Caco-2 (cell line): ENCODE data around the gene ZNF2. TPM values are rescaled to one million over a fixed set of nuclear protein-coding genes. Genes with fewer than 3 reads are reported as not detected.

Experiments
- BruUV-seq: library from RNA; stranded (reverse); fragments of 400-500 nt; replicated peaks from 2 replicates; lab custom pipeline; 2021; lab: Mats Ljungman, UMichigan
- CTCF ChIA-PET: fragments of 300-600 bp; sonication (Branson Sonifier 250); formaldehyde crosslinking; loops from one replicate; lab custom pipeline; 2022; ENCODE audit warnings: antibody characterized with exemption; lab: Charles Lee
- POLR2A ChIA-PET: fragments of 300-600 bp; sonication (Branson Sonifier 250); formaldehyde crosslinking; loops from one replicate; lab custom pipeline; 2022; ENCODE audit warnings: antibody characterized with exemption; lab: Charles Lee
- DNase-seq, 2 experiments: peaks; one replicate each; pipeline versions ENCODE4 v3.0.0 to v3.0.0-alpha.2; 2020 to 2022
- H3K27me3 ChIP-seq: replicated peaks from 2 replicates; pipeline ENCODE4 v1.6.0; 2011; ENCODE audit warnings: low read length; ENCODE audit not compliant: control insufficient read depth, insufficient read depth
- H3K36me3 ChIP-seq: 2 replicates; pipeline ENCODE4 v1.5.1; 2011; ENCODE audit warnings: low read length; ENCODE audit not compliant: control insufficient read depth, insufficient read depth
- H3K4me1 ChIP-seq: fragments of 250-450 bp; sonication (Bioruptor Pico); 2 replicates; pipeline ENCODE4 v1.5.1; 2020; ENCODE audit warnings: mild to moderate bottlenecking
- H3K4me3 ChIP-seq: 2 replicates; pipeline ENCODE4 v1.5.1; 2011; ENCODE audit warnings: low read depth, mild to moderate bottlenecking, control low read depth, low read length
- H3K9me3 ChIP-seq: fragments of 250-450 bp; sonication (Bioruptor Pico); 2 replicates; pipeline ENCODE4 v1.5.1; 2020; ENCODE audit warnings: mild to moderate bottlenecking, moderate library complexity
- H3K27ac Mint-ChIP-seq: one replicate; pipeline ENCODE4 v1.8.0; 2022; ENCODE audit warnings: mixed read lengths; ENCODE audit not compliant: unreplicated experiment
- H3K27me3 Mint-ChIP-seq: one replicate; pipeline ENCODE4 v1.8.0; 2022; ENCODE audit warnings: mixed read lengths; ENCODE audit not compliant: insufficient read depth, unreplicated experiment
- H3K36me3 Mint-ChIP-seq: one replicate; pipeline ENCODE4 v1.8.0; 2022; ENCODE audit warnings: mild to moderate bottlenecking, mixed read lengths; ENCODE audit not compliant: insufficient read depth, unreplicated experiment
- H3K4me1 Mint-ChIP-seq: one replicate; pipeline ENCODE4 v1.8.0; 2022; ENCODE audit warnings: low read depth, mixed read lengths; ENCODE audit not compliant: unreplicated experiment
- H3K4me3 Mint-ChIP-seq: one replicate; pipeline ENCODE4 v1.8.0; 2022; ENCODE audit warnings: mild to moderate bottlenecking, moderate library complexity, mixed read lengths; ENCODE audit not compliant: unreplicated experiment
- H3K9me3 Mint-ChIP-seq: one replicate; pipeline ENCODE4 v1.8.0; 2022; ENCODE audit warnings: mixed read lengths; ENCODE audit not compliant: unreplicated experiment
- intact Hi-C: fragments of 100-400 bp; cut with micrococcal nuclease; formaldehyde crosslinking; loops from one replicate; pipeline ENCODE4 v1.10.0; 2022; ENCODE audit not compliant: unreplicated experiment
- total RNA-seq: library from RNA; stranded (reverse); gene quantifications from 2 replicates; pipeline ENCODE4 v1.2.3, GENCODE V29; 2022
- TF ChIP-seq, protein P1 (sequence below), 2 experiments: fragments of 200-600 bp in 1 of 2; IDR thresholded peaks; 1 replicate in 1 of 2; 2 replicates in 1 of 2; pipeline versions ENCODE4 v1.5.1 to v1.8.0; 2011 to 2022; ENCODE audit warnings: antibody characterized with exemption in 1 of 2, control low read depth in 1 of 2, inconsistent platforms in 1 of 2, low read depth in 1 of 2, low read length in 1 of 2, mild to moderate bottlenecking in 1 of 2, moderate library complexity in 1 of 2; ENCODE audit not compliant: insufficient read depth in 1 of 2, severe bottlenecking in 1 of 2, unreplicated experiment in 1 of 2

ZNF2 gene
- total RNA-seq, 1 experiment from 2014 or later: 3.8 TPM

DNA sequence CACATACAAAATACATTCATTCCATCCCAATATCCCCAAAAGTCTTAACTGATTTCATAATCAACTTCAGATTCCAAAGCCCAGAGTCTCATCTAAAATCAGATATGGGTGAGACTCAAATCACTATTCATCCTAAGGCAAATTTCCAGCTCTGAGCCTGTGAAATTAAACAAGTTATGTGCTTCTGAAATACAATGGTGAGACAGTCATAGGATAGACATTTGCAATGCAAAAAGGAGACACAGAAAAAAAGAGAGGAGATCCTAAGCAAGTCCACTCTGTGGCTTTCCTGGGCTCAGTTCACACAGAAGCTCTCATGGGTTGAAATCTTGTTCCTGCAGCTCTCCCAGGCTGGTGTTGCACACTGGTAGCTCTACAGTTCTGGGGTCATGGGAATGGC lies 60.0 kb downstream of the ZNF2 start:
- peaks cover 3% of the 10 kb centered on the region for H3K27me3 Mint-ChIP-seq
- no peaks in the 10 kb centered on the region for H3K36me3 ChIP-seq
- POLR2A ChIA-PET: no interaction called here
- H3K9me3 Mint-ChIP-seq: peaks cover 12% of the 10 kb centered on the region
- intact Hi-C loops: no loop called here
- CTCF ChIA-PET: no interaction called here
- H3K4me3 Mint-ChIP-seq: no peak overlapping the region
- H3K27ac Mint-ChIP-seq: no peak overlapping the region
- H3K4me1 Mint-ChIP-seq: no peaks in the 10 kb centered on the region
- H3K27me3 ChIP-seq: no peaks in the 10 kb centered on the region
- BruUV-seq: no TSS peak
- TF ChIP-seq, protein P1, sequence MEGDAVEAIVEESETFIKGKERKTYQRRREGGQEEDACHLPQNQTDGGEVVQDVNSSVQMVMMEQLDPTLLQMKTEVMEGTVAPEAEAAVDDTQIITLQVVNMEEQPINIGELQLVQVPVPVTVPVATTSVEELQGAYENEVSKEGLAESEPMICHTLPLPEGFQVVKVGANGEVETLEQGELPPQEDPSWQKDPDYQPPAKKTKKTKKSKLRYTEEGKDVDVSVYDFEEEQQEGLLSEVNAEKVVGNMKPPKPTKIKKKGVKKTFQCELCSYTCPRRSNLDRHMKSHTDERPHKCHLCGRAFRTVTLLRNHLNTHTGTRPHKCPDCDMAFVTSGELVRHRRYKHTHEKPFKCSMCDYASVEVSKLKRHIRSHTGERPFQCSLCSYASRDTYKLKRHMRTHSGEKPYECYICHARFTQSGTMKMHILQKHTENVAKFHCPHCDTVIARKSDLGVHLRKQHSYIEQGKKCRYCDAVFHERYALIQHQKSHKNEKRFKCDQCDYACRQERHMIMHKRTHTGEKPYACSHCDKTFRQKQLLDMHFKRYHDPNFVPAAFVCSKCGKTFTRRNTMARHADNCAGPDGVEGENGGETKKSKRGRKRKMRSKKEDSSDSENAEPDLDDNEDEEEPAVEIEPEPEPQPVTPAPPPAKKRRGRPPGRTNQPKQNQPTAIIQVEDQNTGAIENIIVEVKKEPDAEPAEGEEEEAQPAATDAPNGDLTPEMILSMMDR (IDR thresholded peaks at IDR 0.05; ENCODE audit: insufficient read depth in 1 of 2, low read depth in 1 of 2, low read length in 1 of 2, severe bottlenecking in 1 of 2, unreplicated experiment in 1 of 2): no peak
- no peak for DNase-seq
- H3K36me3 Mint-ChIP-seq: no peaks in the 10 kb centered on the region
- peaks cover 10% of the 10 kb centered on the region for H3K9me3 ChIP-seq
- no peaks in the 10 kb centered on the region for H3K4me1 ChIP-seq
- no peak overlapping the region for H3K4me3 ChIP-seq

GRCh38 chr2:95231723-95232122 lies 66.1 kb downstream of the ZNF2 start:
- intact Hi-C loops: loop anchor here (1.0 kb wide), 1 partner anchor 84 kb away; no protein-coding TSS in a partner anchor
- CTCF ChIA-PET: interaction anchor here (0.6 to 2.3 kb wide), 9 partner anchors 19 to 277 kb away, joined by 3 to 22 read pairs (median 3); partner anchors contain the start of genes FAHD2A, ZNF514 and ZNF892
- Histone ChIP-seq H3K9me3 (no peaks in the 10 kb centered on the region), H3K36me3 (no peaks in the 10 kb centered on the region), H3K4me3 (no peak overlapping the region), H3K4me1 (no peaks in the 10 kb centered on the region), H3K27me3 (no peaks in the 10 kb centered on the region)
- Mint-ChIP-seq H3K4me1 (no peaks in the 10 kb centered on the region), H3K9me3 (peaks cover 8% of the 10 kb centered on the region), H3K27ac (no peak overlapping the region), H3K4me3 (no peak overlapping the region), H3K27me3 (peaks cover 3% of the 10 kb centered on the region), H3K36me3 (no peaks in the 10 kb centered on the region)
- POLR2A ChIA-PET: no interaction called here
- TF ChIP-seq, protein P1 (IDR thresholded peaks at IDR 0.05; ENCODE audit: insufficient read depth in 1 of 2, low read depth in 1 of 2, low read length in 1 of 2, severe bottlenecking in 1 of 2, unreplicated experiment in 1 of 2): peak; percentile 77 to 81
- peak; percentile 78 to 79 for DNase-seq
- no TSS peak for BruUV-seq

- Mint-ChIP-seq H3K27me3 (peaks cover 3% of the 10 kb centered on the region), H3K27ac (no peak overlapping the region), H3K4me3 (no peak overlapping the region), H3K36me3 (no peaks in the 10 kb centered on the region), H3K9me3 (peaks cover 8% of the 10 kb centered on the region), H3K4me1 (no peaks in the 10 kb centered on the region)
- H3K27me3 ChIP-seq: no peaks in the 10 kb centered on the region
- no peak overlapping the region for H3K4me3 ChIP-seq
- no peaks in the 10 kb centered on the region for H3K4me1 ChIP-seq
- CTCF ChIA-PET: interaction anchor here (0.8 to 2.3 kb wide), 7 partner anchors 20 to 170 kb away, joined by 3 to 22 read pairs (median 3); partner anchors contain the start of genes FAHD2A and ZNF514
- POLR2A ChIA-PET: no interaction called here
- H3K9me3 ChIP-seq: no peaks in the 10 kb centered on the region
- intact Hi-C loops: no loop called here
- TF ChIP-seq, protein P1 (IDR thresholded peaks at IDR 0.05; ENCODE audit: insufficient read depth in 1 of 2, low read depth in 1 of 2, low read length in 1 of 2, severe bottlenecking in 1 of 2, unreplicated experiment in 1 of 2): no peak
- H3K36me3 ChIP-seq: no peaks in the 10 kb centered on the region
- no peak for DNase-seq
- BruUV-seq: no TSS peak
Observed at GRCh38 chr2:95232232-95232631, 66.6 kb downstream of the ZNF2 start.

Other genes with a start within 250 kb of the ZNF2 start
- gene MAL, start 140.1 kb upstream of the ZNF2 start, total RNA-seq: not detected in 2 replicates
- 80.5 and 90.0 TPM in 2 replicates for gene MRPS5, start 44.0 kb upstream of the ZNF2 start, total RNA-seq
- 20.0 and 21.9 TPM in 2 replicates for gene ZNF514, start 6.0 kb upstream of the ZNF2 start, total RNA-seq
- 3.4 and 3.5 TPM in 2 replicates for gene ZNF892, start 41.7 kb downstream of the ZNF2 start, total RNA-seq
- gene PROM2, start 108.6 kb downstream of the ZNF2 start, total RNA-seq: 0.82 and 1.5 TPM in 2 replicates
- gene KCNIP3, start 131.5 kb downstream of the ZNF2 start, total RNA-seq: not detected in 2 replicates
- gene FAHD2A, start 236.9 kb downstream of the ZNF2 start, total RNA-seq: 23.8 and 26.8 TPM in 2 replicates